Esophagus squamous epithelium (tissue), 4 donors: ENCODE results near the gene GALNS.

Experiments used
- POLR2A ChIP-seq, 4 donors: fragments of 450-650 bp; IDR thresholded peaks; one replicate each; pipeline ENCODE4 v1.6.1; 2017; ENCODE audit warnings: antibody characterized with exemption in 4 of 4, mild to moderate bottlenecking in 4 of 4, moderate library complexity in 3 of 4
- TF ChIP-seq, protein P1 (sequence below), 6 experiments: fragments of 450-650 bp in 4 of 6; fragments of 200-600 bp in 2 of 6; sonication (generic) in 2 of 6; IDR thresholded peaks; one replicate each; pipeline ENCODE4 v1.5.1; 2016 to 2019; ENCODE audit warnings: antibody characterized with exemption in 6 of 6, mild to moderate bottlenecking in 4 of 6, moderate library complexity in 4 of 6

DNA sequence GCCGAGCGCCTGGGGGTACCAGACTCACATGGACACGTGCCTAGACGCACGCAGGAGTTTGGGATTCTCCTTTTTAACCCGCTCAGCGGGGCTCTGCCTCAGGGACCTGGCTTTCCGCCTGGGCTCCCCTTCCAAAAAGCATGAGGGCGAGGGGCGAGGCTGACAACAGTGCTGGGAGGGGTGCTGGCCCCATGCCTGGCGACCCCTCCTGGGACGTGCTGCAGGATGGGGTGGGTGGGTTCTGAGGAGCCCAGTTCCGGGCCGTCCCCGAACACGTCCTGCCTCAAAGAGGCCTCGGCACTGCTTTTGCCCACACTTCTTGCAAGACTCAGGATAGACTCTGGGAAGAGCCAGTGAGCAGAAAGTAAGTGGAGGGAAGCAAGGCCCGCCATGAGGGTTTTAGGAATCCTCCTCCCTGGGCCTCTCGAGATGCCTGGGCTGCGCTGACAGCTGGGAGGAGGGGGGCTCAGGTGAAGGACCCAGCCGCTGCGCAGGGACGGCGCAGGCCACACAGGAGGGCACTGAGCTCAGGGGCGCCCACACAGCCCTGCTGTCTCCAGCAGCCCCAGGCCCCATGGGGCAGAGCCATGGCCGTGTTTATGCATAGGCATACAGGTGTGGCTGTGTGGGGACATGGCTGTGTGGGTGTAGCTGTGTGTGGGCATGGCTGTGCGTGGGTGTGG lies 25.1 kb upstream of the GALNS start:
- TF ChIP-seq, protein P1, sequence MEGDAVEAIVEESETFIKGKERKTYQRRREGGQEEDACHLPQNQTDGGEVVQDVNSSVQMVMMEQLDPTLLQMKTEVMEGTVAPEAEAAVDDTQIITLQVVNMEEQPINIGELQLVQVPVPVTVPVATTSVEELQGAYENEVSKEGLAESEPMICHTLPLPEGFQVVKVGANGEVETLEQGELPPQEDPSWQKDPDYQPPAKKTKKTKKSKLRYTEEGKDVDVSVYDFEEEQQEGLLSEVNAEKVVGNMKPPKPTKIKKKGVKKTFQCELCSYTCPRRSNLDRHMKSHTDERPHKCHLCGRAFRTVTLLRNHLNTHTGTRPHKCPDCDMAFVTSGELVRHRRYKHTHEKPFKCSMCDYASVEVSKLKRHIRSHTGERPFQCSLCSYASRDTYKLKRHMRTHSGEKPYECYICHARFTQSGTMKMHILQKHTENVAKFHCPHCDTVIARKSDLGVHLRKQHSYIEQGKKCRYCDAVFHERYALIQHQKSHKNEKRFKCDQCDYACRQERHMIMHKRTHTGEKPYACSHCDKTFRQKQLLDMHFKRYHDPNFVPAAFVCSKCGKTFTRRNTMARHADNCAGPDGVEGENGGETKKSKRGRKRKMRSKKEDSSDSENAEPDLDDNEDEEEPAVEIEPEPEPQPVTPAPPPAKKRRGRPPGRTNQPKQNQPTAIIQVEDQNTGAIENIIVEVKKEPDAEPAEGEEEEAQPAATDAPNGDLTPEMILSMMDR (IDR thresholded peaks at IDR 0.05) = no peak
- no peak for TF ChIP-seq POLR2A (IDR thresholded peaks at IDR 0.05)
